Trophoblast cell (in vitro differentiated cells and primary cell): ENCODE measurements around the gene EIF4G2.

Source experiments
- DNase-seq, 2 donors: peaks; one replicate each; pipeline ENCODE4 v3.0.0-alpha.2; 2016
- H2AFZ ChIP-seq: 2 replicates; pipeline ENCODE4 v1.6.1; 2013; ENCODE audit warnings: low read length, moderate library complexity, mild to moderate bottlenecking; ENCODE audit not compliant: insufficient read depth, poor library complexity
- H2AK5ac ChIP-seq: 2 replicates; pipeline ENCODE4 v1.6.1; 2013; ENCODE audit warnings: mild to moderate bottlenecking, low read length
- H2BK120ac ChIP-seq: 2 replicates; pipeline ENCODE4 v1.6.1; 2013; ENCODE audit warnings: low read length, mild to moderate bottlenecking, moderate library complexity; ENCODE audit not compliant: insufficient read depth, poor library complexity
- H2BK12ac ChIP-seq: 2 replicates; pipeline ENCODE4 v1.6.1; 2013; ENCODE audit warnings: mild to moderate bottlenecking, low read length, moderate library complexity
- H2BK5ac ChIP-seq: 2 replicates; pipeline ENCODE4 v1.6.1; 2013; ENCODE audit warnings: low read length, low read depth, moderate library complexity, mild to moderate bottlenecking; ENCODE audit not compliant: poor library complexity
- H3K14ac ChIP-seq: 2 replicates; pipeline ENCODE4 v1.6.1; 2013; ENCODE audit warnings: mild to moderate bottlenecking, low read length
- H3K18ac ChIP-seq: 2 replicates; pipeline ENCODE4 v1.6.1; 2013; ENCODE audit warnings: mild to moderate bottlenecking, low read length
- H3K23ac ChIP-seq: 2 replicates; pipeline ENCODE4 v1.6.1; 2013; ENCODE audit warnings: low read length
- H3K27ac ChIP-seq: 2 replicates; pipeline ENCODE4 v1.5.1; 2013; ENCODE audit warnings: low read depth, mild to moderate bottlenecking, inconsistent platforms, low read length, moderate library complexity
- H3K27me3 ChIP-seq: 2 replicates; pipeline ENCODE4 v1.6.1; 2013; ENCODE audit warnings: inconsistent platforms, mild to moderate bottlenecking, low read length, moderate library complexity; ENCODE audit not compliant: insufficient read depth
- H3K36me3 ChIP-seq, 2 experiments: 1 replicate in 1 of 2; 2 replicates in 1 of 2; pipeline ENCODE4 v1.6.1; 2013; ENCODE audit warnings: low read length in 2 of 2, mild to moderate bottlenecking in 2 of 2, moderate library complexity in 1 of 2; ENCODE audit not compliant: insufficient read depth in 2 of 2, control insufficient read depth in 1 of 2
- H3K4ac ChIP-seq: 2 replicates; pipeline ENCODE4 v1.6.1; 2013; ENCODE audit warnings: low read depth, mild to moderate bottlenecking, low read length, moderate library complexity
- H3K4me1 ChIP-seq, 2 experiments: 1 replicate in 1 of 2; 2 replicates in 1 of 2; pipeline ENCODE4 v1.6.1; 2013; ENCODE audit warnings: low read length in 2 of 2, mild to moderate bottlenecking in 2 of 2, moderate library complexity in 1 of 2; ENCODE audit not compliant: insufficient read depth in 2 of 2, control insufficient read depth in 1 of 2
- H3K4me2 ChIP-seq: 2 replicates; pipeline ENCODE4 v1.6.1; 2013; ENCODE audit warnings: inconsistent platforms, mild to moderate bottlenecking, low read length, moderate library complexity
- H3K4me3 ChIP-seq: 2 replicates; pipeline ENCODE4 v1.5.1; 2013; ENCODE audit warnings: mild to moderate bottlenecking, low read depth, low read length, inconsistent platforms
- H3K79me1 ChIP-seq: one replicate; pipeline ENCODE4 v1.6.1; 2013; ENCODE audit warnings: low read length
- H3K79me2 ChIP-seq: 2 replicates; pipeline ENCODE4 v1.6.1; 2013; ENCODE audit warnings: low read length, mild to moderate bottlenecking; ENCODE audit not compliant: control insufficient read depth, insufficient read depth, poor library complexity
- H3K9ac ChIP-seq: 2 replicates; pipeline ENCODE4 v1.6.1; 2013; ENCODE audit warnings: mild to moderate bottlenecking, low read length
- H3K9me3 ChIP-seq: 2 replicates; pipeline ENCODE4 v1.6.1; 2013; ENCODE audit warnings: low read depth, mild to moderate bottlenecking, control low read depth, inconsistent platforms, low read length; ENCODE audit not compliant: insufficient read depth
- H4K12ac ChIP-seq: 2 replicates; pipeline ENCODE4 v1.6.1; 2013; ENCODE audit warnings: low read depth, mild to moderate bottlenecking, low read length, moderate library complexity
- H4K8ac ChIP-seq: 2 replicates; pipeline ENCODE4 v1.6.1; 2013; ENCODE audit warnings: low read depth, mild to moderate bottlenecking, low read length, moderate library complexity
- H4K91ac ChIP-seq: one replicate; pipeline ENCODE4 v1.6.1; 2013; ENCODE audit warnings: low read depth, mild to moderate bottlenecking, low read length, moderate library complexity
- WGBS: extraction: QIAGEN DNeasy Blood & Tissue Kit; methylation state at CpG from one replicate; pipeline ENCODE4 v1.1.7; 2013; ENCODE audit warnings: missing lambda C conversion rate; ENCODE audit not compliant: insufficient read length, insufficient coverage; ENCODE audit errors: extremely low coverage; 5-methylcytosine and 5-hydroxymethylcytosine counted together

The EIF4G2 gene

DNA sequence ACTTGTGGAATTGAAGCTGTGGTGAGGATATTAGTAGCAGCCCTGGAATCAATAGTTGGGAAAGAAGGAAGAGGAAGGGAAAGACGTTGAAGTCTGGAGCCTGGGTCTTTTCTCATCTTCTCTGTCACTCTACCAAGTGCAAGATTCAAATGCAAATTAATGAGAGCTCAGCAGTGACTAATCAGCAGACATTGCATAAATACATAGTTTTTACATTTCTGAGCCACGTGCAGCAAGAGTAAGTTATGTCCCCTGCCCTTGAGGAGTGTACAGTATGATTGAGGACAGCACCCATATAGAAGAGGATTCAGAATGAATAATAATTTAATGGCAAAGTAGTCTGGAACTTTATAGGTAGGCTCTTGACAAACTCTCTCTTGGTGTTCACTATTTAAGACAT is 33.9 kb downstream of the EIF4G2 start:
- H3K4me2 ChIP-seq, result no peak overlapping the region

DNA sequence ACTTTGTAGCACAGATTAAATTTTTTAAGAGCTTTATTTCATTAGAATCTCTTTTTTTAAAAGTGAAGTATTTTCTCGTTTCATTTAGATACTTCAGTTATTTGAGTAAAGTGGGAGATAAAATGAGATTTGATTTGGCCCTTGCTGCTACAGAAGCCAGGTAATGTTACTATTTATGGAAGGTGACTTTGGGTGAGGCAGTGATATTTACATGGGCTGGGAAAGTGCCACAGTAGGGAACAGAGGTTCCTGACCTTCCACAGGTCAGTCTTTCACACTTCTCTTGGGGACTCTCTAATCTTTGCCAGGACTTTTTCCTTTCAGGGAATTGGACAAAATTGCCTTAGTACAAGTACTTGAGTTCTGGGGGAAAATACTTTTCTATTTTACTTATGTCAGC is 37.3 kb downstream of the EIF4G2 start:
- H3K9me3 ChIP-seq, result no peaks in the 10 kb centered on the region
- no peak overlapping the region for H3K27ac ChIP-seq
- no peak overlapping the region for H2AFZ ChIP-seq
- no peaks in the 10 kb centered on the region for H3K4me1 ChIP-seq
- no peak overlapping the region for H3K14ac ChIP-seq
- H3K36me3 ChIP-seq, result peaks cover 16 to 27% of the 10 kb centered on the region in 2 experiments
- no peak overlapping the region for H3K18ac ChIP-seq
- H3K79me1 ChIP-seq, result no peaks in the 10 kb centered on the region
- no peaks in the 10 kb centered on the region for H3K27me3 ChIP-seq
- H2AK5ac ChIP-seq, result no peak overlapping the region
- H3K4ac ChIP-seq, result no peak overlapping the region
- no peak overlapping the region for H3K4me2 ChIP-seq
- no peak overlapping the region for H2BK12ac ChIP-seq
- no CpG with 5 or more reads among the region's 1 CpG for WGBS
- H3K4me3 ChIP-seq, result no peak overlapping the region
- no peak overlapping the region for H3K9ac ChIP-seq
- no peak for DNase-seq
- no peak overlapping the region for H2BK5ac ChIP-seq
- no peak overlapping the region for H2BK120ac ChIP-seq
- H4K91ac ChIP-seq, result no peak overlapping the region
- H3K23ac ChIP-seq, result no peak overlapping the region
- no peak overlapping the region for H4K8ac ChIP-seq
- H3K79me2 ChIP-seq, result no peaks in the 10 kb centered on the region
- H4K12ac ChIP-seq, result no peak overlapping the region

More for the DNA sequence above, 33.9 kb downstream of the EIF4G2 start:
- Histone ChIP-seq H3K27me3 (no peaks in the 10 kb centered on the region), H2BK120ac (no peak overlapping the region), H4K91ac (no peak overlapping the region), H2BK12ac (no peak overlapping the region), H3K18ac (no peak overlapping the region), H3K27ac (no peak overlapping the region), H3K9me3 (no peaks in the 10 kb centered on the region), H2AK5ac (no peak overlapping the region), H3K36me3 (peaks cover 12 to 26% of the 10 kb centered on the region in 2 experiments), H2BK5ac (no peak overlapping the region), H3K4me3 (no peak overlapping the region), H3K14ac (no peak overlapping the region), H4K8ac (no peak overlapping the region), H3K4ac (no peak overlapping the region), H3K9ac (no peak overlapping the region), H4K12ac (no peak overlapping the region), H3K79me1 (peaks cover 10% of the 10 kb centered on the region), H2AFZ (no peak overlapping the region), H3K23ac (no peak overlapping the region), H3K4me1 (peaks cover 7 to 11% of the 10 kb centered on the region in 2 experiments), H3K79me2 (no peaks in the 10 kb centered on the region)
- peak in 1 of 2 donors; percentile 20 for DNase-seq
- WGBS, result no CpG with 5 or more reads among the region's 2 CpGs

DNA sequence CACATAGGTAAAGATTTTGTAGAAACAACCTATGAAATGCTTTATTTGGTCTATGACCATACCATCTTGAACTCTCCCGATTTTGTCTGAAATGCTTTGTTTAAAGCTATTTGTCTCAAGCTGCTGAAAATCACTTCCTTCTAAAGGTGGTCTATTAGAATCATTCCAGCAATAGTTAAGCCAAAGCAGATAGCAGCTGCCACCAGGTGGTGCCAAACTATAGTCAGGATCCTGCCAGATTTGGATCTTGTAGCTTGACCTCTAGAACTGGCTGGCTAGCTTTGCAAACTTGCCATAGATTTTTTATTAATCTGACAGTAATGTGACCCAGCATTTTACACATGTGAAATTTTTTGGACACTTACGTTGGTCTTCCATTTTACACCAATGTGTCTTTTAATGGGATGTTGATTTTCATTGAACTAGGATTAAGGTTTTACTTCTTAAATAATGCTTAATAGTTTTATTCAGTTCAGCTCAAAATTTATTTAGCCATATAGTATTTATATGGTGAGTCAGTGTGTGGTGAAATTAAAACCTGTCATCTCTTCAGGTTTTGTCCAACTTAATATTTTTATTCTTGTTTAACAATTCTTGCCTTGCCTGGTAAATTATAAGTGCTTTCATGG is 38.0 kb downstream of the EIF4G2 start:
- H3K9ac ChIP-seq, result no peak overlapping the region
- H3K14ac ChIP-seq, result no peak overlapping the region
- no peak overlapping the region for H3K27ac ChIP-seq
- H3K4me2 ChIP-seq, result no peak overlapping the region
- no peak overlapping the region for H2BK12ac ChIP-seq
- no peaks in the 10 kb centered on the region for H3K4me1 ChIP-seq
- no peak overlapping the region for H4K8ac ChIP-seq
- no peak overlapping the region for H3K4ac ChIP-seq
- H2BK5ac ChIP-seq, result no peak overlapping the region
- no peak overlapping the region for H3K18ac ChIP-seq
- H4K12ac ChIP-seq, result no peak overlapping the region
- no peaks in the 10 kb centered on the region for H3K79me1 ChIP-seq
- no peak overlapping the region for H2AK5ac ChIP-seq
- H2BK120ac ChIP-seq, result no peak overlapping the region
- no peaks in the 10 kb centered on the region for H3K27me3 ChIP-seq
- H2AFZ ChIP-seq, result no peak overlapping the region
- H3K23ac ChIP-seq, result no peak overlapping the region
- no peaks in the 10 kb centered on the region for H3K79me2 ChIP-seq
- peaks cover 16 to 23% of the 10 kb centered on the region in 2 experiments for H3K36me3 ChIP-seq
- H4K91ac ChIP-seq, result no peak overlapping the region
- DNase-seq, result peak; percentile 38 to 73
- no peak overlapping the region for H3K4me3 ChIP-seq
- H3K9me3 ChIP-seq, result no peaks in the 10 kb centered on the region
- no CpG with 5 or more reads among the region's 2 CpGs for WGBS

GRCh38 chr11:10764412-10764811 is 44.3 kb downstream of the EIF4G2 start:
- no peak overlapping the region for H4K8ac ChIP-seq
- H3K23ac ChIP-seq, result no peak overlapping the region
- WGBS, result no CpG with 5 or more reads among the region's 12 CpGs
- DNase-seq, result no peak
- H3K9ac ChIP-seq, result no peak overlapping the region
- H3K36me3 ChIP-seq, result peaks cover 11 to 21% of the 10 kb centered on the region in 2 experiments
- H4K12ac ChIP-seq, result no peak overlapping the region
- H3K14ac ChIP-seq, result no peak overlapping the region
- H3K18ac ChIP-seq, result no peak overlapping the region
- H4K91ac ChIP-seq, result no peak overlapping the region
- no peak overlapping the region for H3K4ac ChIP-seq
- no peak overlapping the region for H2BK120ac ChIP-seq
- no peaks in the 10 kb centered on the region for H3K9me3 ChIP-seq
- H3K79me2 ChIP-seq, result no peaks in the 10 kb centered on the region
- H3K27ac ChIP-seq, result no peak overlapping the region
- H3K4me2 ChIP-seq, result no peak overlapping the region
- H2AK5ac ChIP-seq, result no peak overlapping the region
- no peak overlapping the region for H2AFZ ChIP-seq
- H3K27me3 ChIP-seq, result no peaks in the 10 kb centered on the region
- no peaks in the 10 kb centered on the region for H3K79me1 ChIP-seq
- H3K4me3 ChIP-seq, result no peak overlapping the region
- no peaks in the 10 kb centered on the region for H3K4me1 ChIP-seq
- H2BK5ac ChIP-seq, result no peak overlapping the region
- no peak overlapping the region for H2BK12ac ChIP-seq
